HUES6 (cell line): ENCODE results near the gene KIAA0930.

ENCODE experiments used
- H3K27ac ChIP-seq: 2 replicates; pipeline ENCODE4 v1.7.0; 2013; ENCODE audit warnings: low read depth, mild to moderate bottlenecking, low read length, inconsistent platforms
- H3K27me3 ChIP-seq: 2 replicates; pipeline ENCODE4 v1.6.1; 2013; ENCODE audit warnings: low read length; ENCODE audit not compliant: control insufficient read depth, insufficient read depth
- H3K36me3 ChIP-seq: 2 replicates; pipeline ENCODE4 v1.6.1; 2013; ENCODE audit warnings: low read length; ENCODE audit not compliant: control insufficient read depth, insufficient read depth
- H3K4me1 ChIP-seq: 2 replicates; pipeline ENCODE4 v1.6.1; 2013; ENCODE audit warnings: low read length; ENCODE audit not compliant: control insufficient read depth, insufficient read depth
- H3K4me3 ChIP-seq: 2 replicates; pipeline ENCODE4 v1.5.1; 2013; ENCODE audit warnings: low read depth, low read length
- H3K9ac ChIP-seq: one replicate; pipeline ENCODE4 v1.6.1; 2013; ENCODE audit warnings: mild to moderate bottlenecking, low read length
- H3K9me3 ChIP-seq: 2 replicates; pipeline ENCODE4 v1.6.1; 2013; ENCODE audit warnings: low read depth, low read length; ENCODE audit not compliant: control insufficient read depth, insufficient read depth

Gene KIAA0930

DNA sequence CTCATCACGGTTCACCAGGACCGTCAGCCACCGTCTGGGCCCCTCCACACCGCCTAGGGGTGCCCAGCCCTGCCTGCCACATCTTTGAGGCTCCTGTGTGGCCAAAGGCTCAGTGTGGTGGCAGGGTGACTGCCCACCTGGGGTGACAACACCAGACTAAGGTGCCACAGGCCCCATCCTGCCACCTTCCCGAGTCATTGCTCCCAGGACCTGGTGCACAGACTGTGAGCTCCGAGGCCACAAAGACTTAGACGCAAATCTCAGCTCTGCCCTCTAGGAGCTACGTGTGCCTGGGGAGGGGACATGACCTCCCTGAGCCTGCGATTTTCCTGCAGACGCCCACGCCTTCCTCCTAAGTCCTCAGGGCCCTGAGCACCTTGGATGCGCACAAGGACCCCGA, 36.5 kb downstream of the KIAA0930 start:
- H3K27me3 ChIP-seq: no peaks in the 10 kb centered on the region
- H3K4me1 ChIP-seq: peaks cover 16% of the 10 kb centered on the region; the same call in 1 of the 2 replicates
- H3K27ac ChIP-seq: no peak overlapping the region
- H3K36me3 ChIP-seq: peaks cover 37% of the 10 kb centered on the region
- no peak overlapping the region for H3K9ac ChIP-seq
- H3K4me3 ChIP-seq: no peak overlapping the region
- no peaks in the 10 kb centered on the region for H3K9me3 ChIP-seq

DNA sequence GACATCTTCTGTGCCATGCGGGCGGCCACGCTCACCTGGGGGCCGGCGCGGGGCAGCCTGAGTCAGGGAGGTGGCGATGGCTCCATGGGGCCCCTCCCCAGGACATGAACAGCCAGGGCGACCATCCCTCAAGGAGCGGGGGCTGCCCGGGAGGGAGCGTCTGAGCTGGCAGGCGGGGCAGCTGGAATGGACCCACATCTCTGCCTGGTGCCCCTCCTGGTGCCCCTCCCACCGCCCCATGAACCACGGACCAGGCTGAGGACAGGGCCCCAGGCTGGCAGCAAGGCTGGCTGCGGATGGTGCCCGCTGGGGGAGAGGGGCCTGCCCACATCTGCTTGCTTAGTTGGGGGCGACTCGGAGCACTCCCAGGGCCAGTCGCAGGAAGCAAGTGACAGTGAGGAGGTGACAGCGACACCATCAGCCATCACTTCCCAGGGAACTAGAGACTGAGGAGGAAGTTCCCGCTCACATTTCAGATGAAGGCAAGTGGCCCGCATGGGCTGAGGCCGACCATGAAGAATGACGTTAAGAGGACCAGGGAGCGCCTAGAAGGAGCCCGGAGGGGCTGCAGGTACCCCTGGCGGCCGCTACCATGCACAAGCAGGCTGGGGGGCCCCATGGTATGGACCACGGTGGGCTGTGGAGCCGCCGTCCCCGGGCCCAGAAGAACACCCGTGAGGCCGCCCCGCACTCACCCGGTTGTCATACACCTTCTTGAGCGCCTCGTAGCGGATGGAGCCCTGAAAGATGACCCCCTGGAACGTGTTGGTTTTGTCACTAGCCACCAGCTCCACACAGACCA, 37.3 kb downstream of the KIAA0930 start:
- H3K4me3 ChIP-seq: no peak overlapping the region
- no peak overlapping the region for H3K9ac ChIP-seq
- H3K36me3 ChIP-seq: peaks cover 38% of the 10 kb centered on the region
- H3K4me1 ChIP-seq: peaks cover 22% of the 10 kb centered on the region
- no peaks in the 10 kb centered on the region for H3K9me3 ChIP-seq
- no peak overlapping the region for H3K27ac ChIP-seq
- H3K27me3 ChIP-seq: no peaks in the 10 kb centered on the region

GRCh38 chr22:45202333-45203149, 38.2 kb downstream of the KIAA0930 start:
- no peaks in the 10 kb centered on the region for H3K27me3 ChIP-seq
- no peaks in the 10 kb centered on the region for H3K9me3 ChIP-seq
- H3K9ac ChIP-seq: no peak overlapping the region
- H3K4me1 ChIP-seq: peaks cover 30% of the 10 kb centered on the region
- H3K4me3 ChIP-seq: no peak overlapping the region
- H3K27ac ChIP-seq: no peak overlapping the region
- peaks cover 38% of the 10 kb centered on the region for H3K36me3 ChIP-seq

DNA sequence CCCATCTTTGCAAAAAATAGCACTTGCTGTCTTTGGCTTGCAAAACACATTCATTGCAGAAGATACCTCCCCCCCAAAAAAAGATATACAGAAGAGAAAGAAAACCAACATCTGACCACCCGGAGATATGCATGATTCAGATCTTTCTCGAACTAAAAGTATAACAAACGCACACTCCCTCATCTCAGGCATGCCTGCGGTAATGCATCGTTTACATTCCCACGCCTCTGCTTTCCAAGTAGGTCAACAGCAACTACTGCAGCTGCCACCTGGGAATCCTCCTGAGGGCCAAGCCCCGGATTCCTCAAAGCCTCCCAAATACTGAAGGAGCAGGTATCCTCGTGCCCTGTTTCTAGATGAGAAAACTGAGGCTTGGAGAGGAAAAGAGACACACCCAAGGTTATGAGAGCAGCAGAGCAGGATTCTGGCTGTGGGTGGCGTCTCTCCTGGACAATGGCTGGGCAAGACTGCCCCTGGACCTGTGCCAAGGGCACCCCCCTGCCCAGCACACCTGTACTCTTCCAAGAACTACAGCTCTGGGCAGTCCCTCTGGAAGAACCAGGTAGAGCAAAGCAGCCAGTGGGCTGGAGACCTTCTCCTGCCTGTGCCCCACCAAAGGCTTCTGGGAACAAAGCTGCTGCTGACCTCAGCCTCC, 38.9 kb downstream of the KIAA0930 start:
- H3K36me3 ChIP-seq: peaks cover 42% of the 10 kb centered on the region

DNA sequence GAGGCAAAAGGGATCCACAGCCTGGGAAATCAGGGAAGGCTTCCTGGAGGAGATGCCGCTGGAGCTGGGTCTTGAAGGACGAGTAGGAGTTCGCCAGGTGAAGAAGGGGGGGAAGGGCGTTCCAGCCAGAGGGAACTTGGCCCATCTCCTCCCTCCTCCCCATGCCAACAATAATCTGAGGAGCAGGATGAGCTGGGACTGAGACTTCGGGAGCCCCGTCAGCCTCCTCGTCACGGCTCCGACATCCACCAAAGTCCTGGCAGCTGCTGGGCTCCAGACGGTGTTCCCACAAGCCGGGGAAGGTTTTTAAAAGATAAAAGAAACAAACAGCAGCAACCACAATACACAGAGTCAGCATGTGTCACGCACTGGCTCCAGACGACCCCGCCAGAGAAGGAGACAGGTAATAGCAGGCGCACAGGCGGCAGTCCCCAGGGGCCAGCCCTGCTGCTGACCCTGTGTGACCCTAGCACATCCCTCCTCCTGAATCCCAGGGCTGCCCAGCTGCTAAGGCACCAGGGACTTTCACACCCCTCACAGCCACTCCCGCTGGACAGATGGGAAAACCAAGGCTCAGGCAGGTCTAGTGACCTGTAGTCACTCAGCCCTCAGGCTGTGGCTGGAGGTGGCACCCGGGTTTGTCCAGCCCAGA, 39.7 kb downstream of the KIAA0930 start:
- H3K9ac ChIP-seq: peak overlapping the region; percentile 0
- H3K4me3 ChIP-seq: no peak overlapping the region
- H3K36me3 ChIP-seq: peaks cover 48% of the 10 kb centered on the region
- H3K9me3 ChIP-seq: no peaks in the 10 kb centered on the region
- H3K27ac ChIP-seq: 0 out of 2 replicates have a peak overlapping the region, but pooled peaks have one; percentile 3
- peaks cover 31% of the 10 kb centered on the region for H3K4me1 ChIP-seq
- no peaks in the 10 kb centered on the region for H3K27me3 ChIP-seq

More for the DNA sequence above, 38.9 kb downstream of the KIAA0930 start:
- Histone ChIP-seq H3K4me3 (no peak overlapping the region), H3K9me3 (no peaks in the 10 kb centered on the region), H3K27ac (no peak overlapping the region), H3K27me3 (no peaks in the 10 kb centered on the region), H3K4me1 (peaks cover 31% of the 10 kb centered on the region), H3K9ac (no peak overlapping the region)

- no peaks in the 10 kb centered on the region for H3K9me3 ChIP-seq
- no peak overlapping the region for H3K27ac ChIP-seq
- H3K4me3 ChIP-seq: no peak overlapping the region
- peaks cover 31% of the 10 kb centered on the region for H3K4me1 ChIP-seq
- H3K9ac ChIP-seq: no peak overlapping the region
- H3K36me3 ChIP-seq: peaks cover 49% of the 10 kb centered on the region
- no peaks in the 10 kb centered on the region for H3K27me3 ChIP-seq
Measured at GRCh38 chr22:45200230-45200629, 40.5 kb downstream of the KIAA0930 start.

DNA sequence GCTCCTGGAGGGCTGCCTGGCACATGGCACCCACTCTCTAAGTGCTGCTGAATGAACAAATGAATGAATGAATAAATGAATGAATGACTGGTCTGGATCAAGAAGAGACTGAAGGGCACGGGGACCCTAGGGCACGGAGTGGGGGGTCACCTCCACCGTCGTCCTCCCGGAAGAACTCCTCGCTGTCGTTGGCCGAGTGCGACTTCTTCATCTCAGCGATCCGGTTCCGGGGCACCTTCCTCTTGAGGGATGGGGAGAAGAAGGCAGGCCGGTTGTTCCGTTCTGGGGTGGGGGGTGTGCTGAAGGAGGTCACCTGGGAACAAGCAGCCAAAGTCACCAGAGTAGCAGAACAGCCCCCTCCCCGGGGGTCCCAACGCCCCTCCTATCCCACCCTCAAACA, 41.0 kb downstream of the KIAA0930 start:
- Histone ChIP-seq H3K4me1 (peaks cover 31% of the 10 kb centered on the region), H3K27ac (no peak overlapping the region), H3K9ac (no peak overlapping the region), H3K36me3 (peaks cover 45% of the 10 kb centered on the region), H3K4me3 (no peak overlapping the region), H3K9me3 (no peaks in the 10 kb centered on the region), H3K27me3 (no peaks in the 10 kb centered on the region)

GRCh38 chr22:45198463-45198795, 42.3 kb downstream of the KIAA0930 start:
- Histone ChIP-seq H3K9ac (peak overlapping the region; percentile 50), H3K4me1 (peaks cover 31% of the 10 kb centered on the region), H3K36me3 (peaks cover 40% of the 10 kb centered on the region), H3K9me3 (no peaks in the 10 kb centered on the region), H3K27ac (no peak overlapping the region), H3K4me3 (no peak overlapping the region), H3K27me3 (no peaks in the 10 kb centered on the region)

DNA sequence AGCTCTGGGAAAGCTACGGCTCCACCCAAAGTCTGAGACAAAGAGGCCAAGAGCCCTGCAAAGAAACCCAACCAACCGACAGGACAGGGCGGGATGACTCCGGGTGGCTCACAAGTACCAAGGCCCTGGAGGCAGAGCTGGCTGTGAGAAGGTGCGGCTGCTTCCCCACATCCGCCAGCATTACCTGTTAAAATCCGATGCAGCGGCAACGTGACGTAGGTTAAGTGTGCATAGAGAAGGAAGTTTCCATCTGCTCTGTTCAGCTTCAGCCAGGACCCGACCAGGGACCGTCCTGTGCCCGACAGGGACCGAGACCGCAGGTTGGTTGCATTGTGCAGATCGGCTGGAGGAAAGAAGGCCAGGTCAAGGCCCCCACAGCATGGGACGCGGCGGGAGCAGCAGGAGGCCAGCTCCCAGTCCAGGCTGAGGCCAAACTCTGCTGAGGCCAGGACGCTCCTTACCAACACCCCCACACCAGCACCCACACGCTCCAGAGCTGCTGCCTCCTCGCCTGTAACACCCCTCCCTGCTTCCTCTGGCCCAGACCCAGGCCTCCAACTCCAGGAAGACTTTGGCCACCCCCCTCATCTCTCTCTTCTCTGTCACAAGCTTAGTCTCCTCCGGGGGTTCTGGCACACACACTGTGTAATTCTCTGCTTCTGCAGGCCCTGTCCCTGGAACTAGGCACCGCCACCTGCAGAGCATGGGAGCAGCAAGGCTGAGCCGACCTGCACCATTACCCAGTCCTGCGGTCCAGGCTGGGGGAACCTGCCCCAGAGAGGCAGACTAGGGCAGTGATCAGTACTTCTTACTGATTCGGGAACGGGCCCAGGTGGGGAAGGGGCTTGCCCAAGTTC, 42.9 kb downstream of the KIAA0930 start:
- Histone ChIP-seq H3K9ac (peak overlapping the region; percentile 50), H3K4me1 (peaks cover 36% of the 10 kb centered on the region), H3K36me3 (peaks cover 36% of the 10 kb centered on the region), H3K27ac (no peak overlapping the region), H3K27me3 (no peaks in the 10 kb centered on the region), H3K9me3 (no peaks in the 10 kb centered on the region), H3K4me3 (no peak overlapping the region)

DNA sequence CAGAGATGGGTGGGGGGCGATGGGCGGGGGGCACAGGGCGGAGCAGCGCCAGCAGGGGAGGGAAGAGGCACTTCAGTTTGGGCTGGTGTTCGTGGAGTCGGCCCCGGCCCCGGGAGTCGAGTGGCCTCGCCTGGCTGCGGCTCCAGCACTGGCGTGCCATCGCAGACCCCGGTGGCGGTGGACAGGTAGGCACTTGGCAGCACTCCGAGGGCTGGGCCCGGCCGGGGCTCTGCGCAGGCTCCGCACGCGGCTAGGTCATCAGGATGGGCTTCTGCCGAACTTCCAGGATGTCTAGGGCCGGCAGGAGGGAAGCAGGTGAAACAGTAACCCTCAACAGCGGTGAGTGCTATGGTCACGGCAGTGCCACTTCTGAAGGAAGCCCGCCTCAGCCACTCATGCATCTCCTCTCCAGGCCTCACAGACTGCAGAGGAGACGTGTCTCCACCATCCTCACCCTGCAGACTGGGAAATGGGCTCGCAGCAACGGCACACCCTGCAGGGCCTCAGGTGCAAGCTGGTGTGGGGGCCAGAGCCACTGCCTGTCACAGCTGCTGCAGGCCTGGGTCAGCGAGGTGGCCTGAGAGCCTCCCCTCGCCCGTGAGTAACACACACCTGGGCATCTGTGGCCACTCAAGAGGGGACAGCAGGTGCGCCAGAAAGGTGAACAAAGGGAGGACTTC, 43.6 kb downstream of the KIAA0930 start:
- peaks cover 28% of the 10 kb centered on the region for H3K36me3 ChIP-seq
- no peak overlapping the region for H3K4me3 ChIP-seq

More for the DNA sequence above, 43.6 kb downstream of the KIAA0930 start:
- Histone ChIP-seq H3K4me1 (peaks cover 44% of the 10 kb centered on the region), H3K27me3 (no peaks in the 10 kb centered on the region), H3K27ac (no peak overlapping the region), H3K9ac (no peak overlapping the region), H3K9me3 (no peaks in the 10 kb centered on the region)
